B cell (primary cell): ENCODE measurements around the gene SH3BGR. TPM values are rescaled to one million over a fixed set of nuclear protein-coding genes. Genes with fewer than 3 reads are reported as not detected.

Experiments
- ATAC-seq: fragments of 200-7000 bp; cut with Tn5 transposase; one replicate; pipeline ENCODE4 v1.10.0; 2021; ENCODE audit warnings: low read depth, mild to moderate bottlenecking, moderate number of reproducible peaks, moderate library complexity
- CTCF ChIA-PET: fragments of 350-600 bp; sonication (Branson Sonifier 250); formaldehyde crosslinking; loops from one replicate; lab custom pipeline; 2021; ENCODE audit warnings: antibody characterized with exemption, inconsistent platforms; lab: Charles Lee
- POLR2A ChIA-PET: fragments of 350-600 bp; sonication (Branson Sonifier 250); formaldehyde crosslinking; loops from one replicate; lab custom pipeline; 2021; ENCODE audit warnings: antibody characterized with exemption; lab: Charles Lee
- DNase-seq: peaks from one replicate; pipeline ENCODE4 v3.0.0; 2013
- H2AFZ ChIP-seq: 2 replicates; pipeline ENCODE4 v1.6.1; 2012; ENCODE audit warnings: mild to moderate bottlenecking, low read depth, low read length; ENCODE audit not compliant: insufficient read depth, poor library complexity, severe bottlenecking
- H3K27ac ChIP-seq, 2 donors: 1 replicate in 1 of 2; 2 replicates in 1 of 2; pipeline ENCODE4 v1.5.1; 2012 to 2013; ENCODE audit warnings: low read length in 2 of 2, mild to moderate bottlenecking in 2 of 2, moderate library complexity in 1 of 2
- H3K27me3 ChIP-seq, 4 experiments: fragments of 200-600 bp in 1 of 4; sonication (generic) in 1 of 4; replicated peaks in 1 of 4; 1 replicate in 2 of 4; 2 replicates in 2 of 4; pipeline versions ENCODE4 v1.6.1 to v1.7.0; 2013 to 2016; ENCODE audit warnings: low read length in 3 of 4, mild to moderate bottlenecking in 2 of 4, mixed read lengths in 1 of 4, moderate library complexity in 1 of 4; ENCODE audit not compliant: insufficient read depth in 4 of 4, control insufficient read depth in 3 of 4; ENCODE audit errors: control extremely low read depth in 1 of 4
- H3K36me3 ChIP-seq, 2 experiments: replicated peaks in 1 of 2; 1 replicate in 1 of 2; 2 replicates in 1 of 2; pipeline versions ENCODE4 v1.6.1 to v1.7.1; 2013; ENCODE audit warnings: low read length in 1 of 2; ENCODE audit not compliant: insufficient read depth in 2 of 2, control insufficient read depth in 1 of 2; ENCODE audit errors: control extremely low read depth in 1 of 2, extremely low read depth in 1 of 2
- H3K4me1 ChIP-seq, 2 donors: fragments of 200-600 bp in 1 of 2; sonication (generic) in 1 of 2; 1 replicate in 1 of 2; 2 replicates in 1 of 2; pipeline versions ENCODE4 v1.5.1 to v1.6.1; 2013 to 2017; ENCODE audit warnings: low read length in 2 of 2; ENCODE audit not compliant: control insufficient read depth in 2 of 2, insufficient read depth in 2 of 2
- H3K4me2 ChIP-seq: replicated peaks from 2 replicates; pipeline ENCODE3; 2012; ENCODE audit warnings: mild to moderate bottlenecking, low read depth, low read length; ENCODE audit not compliant: poor library complexity, severe bottlenecking
- H3K4me3 ChIP-seq, 5 experiments: fragments of 200-600 bp in 1 of 5; sonication (generic) in 1 of 5; 1 replicate in 3 of 5; 2 replicates in 2 of 5; pipeline versions ENCODE4 v1.5.1 to v1.7.0; 2011 to 2016; ENCODE audit warnings: low read length in 4 of 5, mild to moderate bottlenecking in 4 of 5, low read depth in 2 of 5, control low read depth in 1 of 5, moderate library complexity in 1 of 5; ENCODE audit not compliant: insufficient read depth in 1 of 5; ENCODE audit errors: control extremely low read depth in 1 of 5, extremely low read depth in 1 of 5
- H3K79me2 ChIP-seq: fragments of 200-600 bp; sonication (generic); one replicate; pipeline ENCODE4 v1.6.0; 2016; ENCODE audit warnings: low read length; ENCODE audit not compliant: control insufficient read depth, insufficient read depth
- H3K9ac ChIP-seq: fragments of 200-600 bp; sonication (generic); 2 replicates; pipeline ENCODE4 v1.6.1; 2017; ENCODE audit warnings: mild to moderate bottlenecking, low read length, moderate library complexity
- H3K9me3 ChIP-seq, 3 donors: one replicate each; pipeline versions ENCODE4 v1.6.1 to v1.7.1; 2013; ENCODE audit warnings: low read length in 2 of 3; ENCODE audit not compliant: control insufficient read depth in 2 of 3, insufficient read depth in 1 of 3; ENCODE audit errors: control extremely low read depth in 1 of 3
- H4K20me1 ChIP-seq: 2 replicates; pipeline ENCODE4 v1.6.0; 2012; ENCODE audit warnings: mild to moderate bottlenecking, low read length; ENCODE audit not compliant: insufficient read depth, control insufficient read depth, poor library complexity, severe bottlenecking
- H3K27ac Mint-ChIP-seq: one replicate; pipeline ENCODE4 v1.8.0; 2021; ENCODE audit warnings: mixed read lengths
- H3K27me3 Mint-ChIP-seq: one replicate; pipeline ENCODE4 v1.8.0; 2021; ENCODE audit warnings: mixed read lengths
- H3K4me1 Mint-ChIP-seq: one replicate; pipeline ENCODE4 v1.8.0; 2021; ENCODE audit warnings: mixed read lengths
- H3K4me3 Mint-ChIP-seq: one replicate; pipeline ENCODE4 v1.8.0; 2021; ENCODE audit warnings: mixed read lengths
- H3K9me3 Mint-ChIP-seq: one replicate; pipeline ENCODE4 v1.8.0; 2022; ENCODE audit warnings: mixed read lengths; ENCODE audit not compliant: insufficient read depth
- EZH2 ChIP-seq: IDR thresholded peaks from 2 replicates; pipeline ENCODE4 v1.6.1; 2012; ENCODE audit warnings: borderline replicate concordance, low read depth, mild to moderate bottlenecking, moderate library complexity, low read length; ENCODE audit not compliant: insufficient read depth, poor library complexity, severe bottlenecking
- WGBS: methylation state at CpG from one replicate; pipeline ENCODE4 v1.1.5; 2013; ENCODE audit warnings: missing lambda C conversion rate; ENCODE audit not compliant: insufficient coverage; 5-methylcytosine and 5-hydroxymethylcytosine counted together
- intact Hi-C: fragments of 100-400 bp; cut with micrococcal nuclease; formaldehyde crosslinking; loops from one replicate; pipeline ENCODE4 v1.10.0; 2022
- polyA plus RNA-seq: library from polyadenylated mRNA; depleted of rRNA; stranded (reverse); fragments of >200 nt; gene quantifications from 2 replicates; pipeline ENCODE4 v1.2.3, GENCODE V29; 2012
- total RNA-seq, 2 donors: library from RNA; stranded (reverse); fragments of 120-200 nt in 1 of 2; gene quantifications; 1 replicate in 1 of 2; 2 replicates in 1 of 2; pipeline versions ENCODE4 v1.2.3 to v1.2.4, GENCODE V29; 2013 to 2022
- TF ChIP-seq, protein P1 (sequence below): fragments of 200-600 bp; IDR thresholded peaks from one replicate; pipeline ENCODE4 v1.8.0; 2022; ENCODE audit warnings: antibody characterized with exemption, mild to moderate bottlenecking

The SH3BGR gene
- total and polyA plus RNA-seq, 2 donors (not counting 1 experiment from before 2014, with no cell fraction given): 0.21 to 1.7 TPM

DNA sequence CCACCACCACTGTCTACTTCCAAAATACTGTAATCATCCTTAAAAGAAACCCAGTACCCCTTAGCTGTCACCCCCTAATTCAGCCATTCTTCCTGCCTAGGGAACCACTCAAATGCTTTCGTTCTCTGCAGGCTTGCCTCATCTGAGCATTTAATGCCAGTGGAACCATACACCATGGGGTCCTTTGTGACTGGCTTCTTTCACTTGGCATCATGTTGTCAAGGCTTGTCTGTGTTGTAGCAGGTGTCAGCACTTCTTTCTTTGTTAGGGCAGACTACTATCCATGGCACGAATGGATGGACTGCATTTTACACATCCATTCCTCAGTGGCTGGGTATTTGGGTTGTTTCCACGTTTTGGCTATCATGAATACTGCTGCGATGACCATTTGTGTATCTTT lies 28.5 kb downstream of the SH3BGR start:
- Histone ChIP-seq H3K27me3 (no peaks in the 10 kb centered on the region), H3K9ac (no peak overlapping the region), H3K4me2 (no peak overlapping the region), H3K4me1 (no peaks in the 10 kb centered on the region), H3K36me3 (no peaks in the 10 kb centered on the region), H2AFZ (no peak overlapping the region), H3K27ac (no peak overlapping the region), H3K79me2 (no peaks in the 10 kb centered on the region), H3K4me3 (no peak overlapping the region), H4K20me1 (no peaks in the 10 kb centered on the region), H3K9me3 (no peaks in the 10 kb centered on the region)
- CTCF ChIA-PET: no interaction called here
- H3K9me3 Mint-ChIP-seq: no peaks in the 10 kb centered on the region
- ATAC-seq (no peak), DNase-seq (no peak)
- intact Hi-C loops: no loop called here
- H3K4me3 Mint-ChIP-seq: no peak overlapping the region
- H3K27me3 Mint-ChIP-seq: peaks cover 6% of the 10 kb centered on the region
- H3K27ac Mint-ChIP-seq: no peak overlapping the region
- no peaks in the 10 kb centered on the region for H3K4me1 Mint-ChIP-seq
- POLR2A ChIA-PET: no interaction called here
- 90% methylated on average over 1 of the region's 4 CpGs for WGBS
- TF ChIP-seq EZH2: no peak
- TF ChIP-seq, protein P1, sequence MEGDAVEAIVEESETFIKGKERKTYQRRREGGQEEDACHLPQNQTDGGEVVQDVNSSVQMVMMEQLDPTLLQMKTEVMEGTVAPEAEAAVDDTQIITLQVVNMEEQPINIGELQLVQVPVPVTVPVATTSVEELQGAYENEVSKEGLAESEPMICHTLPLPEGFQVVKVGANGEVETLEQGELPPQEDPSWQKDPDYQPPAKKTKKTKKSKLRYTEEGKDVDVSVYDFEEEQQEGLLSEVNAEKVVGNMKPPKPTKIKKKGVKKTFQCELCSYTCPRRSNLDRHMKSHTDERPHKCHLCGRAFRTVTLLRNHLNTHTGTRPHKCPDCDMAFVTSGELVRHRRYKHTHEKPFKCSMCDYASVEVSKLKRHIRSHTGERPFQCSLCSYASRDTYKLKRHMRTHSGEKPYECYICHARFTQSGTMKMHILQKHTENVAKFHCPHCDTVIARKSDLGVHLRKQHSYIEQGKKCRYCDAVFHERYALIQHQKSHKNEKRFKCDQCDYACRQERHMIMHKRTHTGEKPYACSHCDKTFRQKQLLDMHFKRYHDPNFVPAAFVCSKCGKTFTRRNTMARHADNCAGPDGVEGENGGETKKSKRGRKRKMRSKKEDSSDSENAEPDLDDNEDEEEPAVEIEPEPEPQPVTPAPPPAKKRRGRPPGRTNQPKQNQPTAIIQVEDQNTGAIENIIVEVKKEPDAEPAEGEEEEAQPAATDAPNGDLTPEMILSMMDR: no peak

DNA sequence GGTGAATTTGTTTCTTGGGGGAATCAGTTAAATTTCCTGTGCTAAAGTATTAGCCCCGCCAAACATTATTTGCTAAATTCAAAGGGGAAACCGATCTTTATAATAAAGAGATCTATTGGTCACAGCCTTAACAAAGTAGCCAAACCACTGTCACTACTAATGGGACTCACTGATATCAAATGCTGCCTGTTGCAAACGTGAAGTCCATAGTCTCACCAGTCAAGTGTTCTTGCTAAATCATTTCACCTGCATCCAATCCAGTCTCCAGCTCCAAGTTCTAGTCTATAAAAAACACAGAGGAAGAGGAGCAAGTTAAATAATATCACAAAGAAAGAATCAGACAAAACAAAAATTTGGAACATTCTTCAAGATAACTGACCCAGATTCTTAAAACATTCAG lies 30.1 kb downstream of the SH3BGR start:
- ChIA-PET CTCF (no interaction called here), POLR2A (no interaction called here)
- ATAC-seq (no peak), DNase-seq (no peak)
- Mint-ChIP-seq H3K4me1 (no peaks in the 10 kb centered on the region), H3K4me3 (no peak overlapping the region), H3K9me3 (no peaks in the 10 kb centered on the region), H3K27me3 (peaks cover 6% of the 10 kb centered on the region), H3K27ac (no peak overlapping the region)
- intact Hi-C loops: no loop called here
- TF ChIP-seq EZH2: no peak
- TF ChIP-seq, protein P1: no peak
- Histone ChIP-seq H3K9me3 (no peaks in the 10 kb centered on the region), H3K36me3 (no peaks in the 10 kb centered on the region), H3K4me2 (no peak overlapping the region), H2AFZ (no peak overlapping the region), H3K9ac (no peak overlapping the region), H3K4me1 (no peaks in the 10 kb centered on the region), H3K79me2 (no peaks in the 10 kb centered on the region), H3K27me3 (no peaks in the 10 kb centered on the region), H3K27ac (no peak overlapping the region), H4K20me1 (no peaks in the 10 kb centered on the region), H3K4me3 (no peak overlapping the region)
- no CpG with 5 or more reads among the region's 3 CpGs for WGBS
